Spleen (tissue), 11 donors: ENCODE measurements around the gene MLXIP. TPM values are rescaled to one million over a fixed set of nuclear protein-coding genes. Genes with fewer than 3 reads are reported as not detected.

Experiments used
- DNase-seq: peaks from one replicate; pipeline ENCODE4 v3.0.0-alpha.2; 2020
- H3K27ac ChIP-seq, 8 donors: fragments of 200-600 bp; sonication (generic) in 7 of 8; 1 replicate in 4 of 8; 2 replicates in 4 of 8; pipeline versions ENCODE4 v1.5.0 to v1.8.0; 2016 to 2021; ENCODE audit warnings: inconsistent platforms in 4 of 8, mild to moderate bottlenecking in 4 of 8, moderate library complexity in 1 of 8
- H3K27me3 ChIP-seq, 7 donors: fragments of 200-600 bp; sonication (generic) in 6 of 7; replicated peaks in 1 of 7; 1 replicate in 4 of 7; 2 replicates in 3 of 7; pipeline versions ENCODE4 v1.5.0 to v1.8.0; 2016 to 2021; ENCODE audit warnings: inconsistent platforms in 3 of 7, mild to moderate bottlenecking in 1 of 7
- H3K36me3 ChIP-seq, 6 donors: fragments of 200-600 bp; sonication (generic) in 5 of 6; 1 replicate in 4 of 6; 2 replicates in 2 of 6; pipeline versions ENCODE4 v1.5.0 to v1.8.0; 2016 to 2021; ENCODE audit warnings: inconsistent platforms in 2 of 6
- H3K4me1 ChIP-seq, 6 donors: fragments of 200-600 bp; sonication (generic) in 5 of 6; 1 replicate in 3 of 6; 2 replicates in 3 of 6; pipeline versions ENCODE4 v1.5.0 to v1.8.0; 2016 to 2021; ENCODE audit warnings: inconsistent platforms in 3 of 6
- H3K4me3 ChIP-seq, 8 donors: fragments of 200-600 bp; sonication (generic) in 7 of 8; 1 replicate in 4 of 8; 2 replicates in 4 of 8; pipeline versions ENCODE4 v1.5.0 to v1.8.0; 2016 to 2021; ENCODE audit warnings: inconsistent platforms in 4 of 8, mild to moderate bottlenecking in 4 of 8, moderate library complexity in 2 of 8
- H3K9me3 ChIP-seq, 8 donors: fragments of 200-600 bp; sonication (generic) in 7 of 8; 1 replicate in 4 of 8; 2 replicates in 4 of 8; pipeline versions ENCODE4 v1.5.0 to v1.8.0; 2016 to 2021; ENCODE audit warnings: inconsistent platforms in 4 of 8
- POLR2A ChIP-seq, 3 donors: fragments of 450-650 bp; IDR thresholded peaks; one replicate each; pipeline ENCODE4 v1.5.1; 2017; ENCODE audit warnings: antibody characterized with exemption in 3 of 3, mild to moderate bottlenecking in 1 of 3
- POLR2AphosphoS5 ChIP-seq, 3 donors: sonication (generic); formaldehyde crosslinking; IDR thresholded peaks; one replicate each; pipeline ENCODE4 v1.5.1; 2017; ENCODE audit warnings: antibody characterized with exemption in 3 of 3
- WGBS, 5 donors: extraction: QIAGEN DNeasy Blood & Tissue Kit in 3 of 5; methylation state at CpG; one replicate each; pipeline versions ENCODE4 v1.1.5 to v1.1.7; 2013 to 2018; 5-methylcytosine and 5-hydroxymethylcytosine counted together
- intact Hi-C: fragments of 100-400 bp; cut with DNase I; formaldehyde crosslinking; loops from one replicate; pipeline ENCODE4 v1.15.0; 2023; ENCODE audit warnings: low total_unique reads
- polyA plus RNA-seq, 3 donors: library from polyadenylated mRNA; stranded (reverse); fragments of 200-250 nt; gene quantifications; one replicate each; pipeline ENCODE4 v1.2.1, GENCODE V29; 2013
- total RNA-seq, 7 donors: library from RNA; depleted of rRNA in 3 of 7; stranded (reverse); fragments of >200 nt in 3 of 7; fragmentation: NEBNext Ultra II Directional in 4 of 7; extraction: Animal tissue kit (Norgen Biotek cat#: 25700) in 4 of 7; gene quantifications; one replicate each; pipeline versions ENCODE4 v1.1.0 to v1.2.1, GENCODE V29; 2016 to 2021
- TF ChIP-seq, protein P1 (sequence below), 11 experiments: fragments of 200-600 bp in 7 of 11; fragments of 450-650 bp in 4 of 11; sonication (generic) in 4 of 11; IDR thresholded peaks in 8 of 11; conservative IDR thresholded peaks in 3 of 11; 1 replicate in 7 of 11; 2 replicates in 4 of 11; pipeline versions ENCODE4 v1.4.0 to v1.8.0; 2016 to 2021; ENCODE audit warnings: antibody characterized with exemption in 11 of 11, inconsistent platforms in 4 of 11, mild to moderate bottlenecking in 1 of 11
- donor health status: healthy with polysubstance abuse.
- donor health status: DM: no; HTN: no; CAD: no; lungs with moderate emphysema.
- donor health status: DM: no; HTN: no; CAD: no.
- donor health status: Bipolar disorder and iron deficiency.
- donor health status: healthy.
- donor health status: DM: no; HTN: no; CAD: no.
- donor health status: DM: yes; HTN: yes; CAD: no.

MLXIP gene
- total and polyA plus RNA-seq, 10 donors = 7.8 to 97.1 (median 66.8) TPM

DNA sequence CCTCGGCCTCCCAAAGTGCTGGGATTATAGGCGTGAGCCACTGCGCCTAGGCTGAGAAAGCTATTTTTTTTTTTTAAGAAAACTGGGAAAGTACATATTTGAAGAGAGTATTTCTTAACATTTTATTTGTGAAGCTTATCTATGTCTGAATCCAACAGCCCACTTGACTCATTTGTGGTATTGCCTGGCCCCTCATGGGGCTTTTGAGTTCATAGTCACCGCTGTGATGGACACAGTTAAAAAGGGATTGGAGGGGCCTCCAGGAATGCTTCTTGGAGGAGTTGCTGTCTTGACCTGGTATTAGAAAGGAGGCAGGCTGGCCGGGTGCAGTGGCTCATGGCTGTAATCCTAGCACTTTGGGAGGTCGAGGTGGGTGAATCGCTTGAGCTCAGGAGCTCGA is 30.4 kb upstream of the MLXIP start:
- intact Hi-C loops = no loop called here
- Histone ChIP-seq H3K4me3 (no peak overlapping the region), H3K4me1 (peaks cover 0 to 11% (median 0%) of the 10 kb centered on the region in 6 donors), H3K9me3 (no peaks in the 10 kb centered on the region), H3K27ac (no peak overlapping the region), H3K36me3 (peaks cover 0 to 52% (median 15%) of the 10 kb centered on the region in 6 donors), H3K27me3 (no peaks in the 10 kb centered on the region)
- no peak for TF ChIP-seq POLR2A (IDR thresholded peaks at IDR 0.05)
- TF ChIP-seq POLR2AphosphoS5 (IDR thresholded peaks at IDR 0.05) = no peak
- TF ChIP-seq, protein P1, sequence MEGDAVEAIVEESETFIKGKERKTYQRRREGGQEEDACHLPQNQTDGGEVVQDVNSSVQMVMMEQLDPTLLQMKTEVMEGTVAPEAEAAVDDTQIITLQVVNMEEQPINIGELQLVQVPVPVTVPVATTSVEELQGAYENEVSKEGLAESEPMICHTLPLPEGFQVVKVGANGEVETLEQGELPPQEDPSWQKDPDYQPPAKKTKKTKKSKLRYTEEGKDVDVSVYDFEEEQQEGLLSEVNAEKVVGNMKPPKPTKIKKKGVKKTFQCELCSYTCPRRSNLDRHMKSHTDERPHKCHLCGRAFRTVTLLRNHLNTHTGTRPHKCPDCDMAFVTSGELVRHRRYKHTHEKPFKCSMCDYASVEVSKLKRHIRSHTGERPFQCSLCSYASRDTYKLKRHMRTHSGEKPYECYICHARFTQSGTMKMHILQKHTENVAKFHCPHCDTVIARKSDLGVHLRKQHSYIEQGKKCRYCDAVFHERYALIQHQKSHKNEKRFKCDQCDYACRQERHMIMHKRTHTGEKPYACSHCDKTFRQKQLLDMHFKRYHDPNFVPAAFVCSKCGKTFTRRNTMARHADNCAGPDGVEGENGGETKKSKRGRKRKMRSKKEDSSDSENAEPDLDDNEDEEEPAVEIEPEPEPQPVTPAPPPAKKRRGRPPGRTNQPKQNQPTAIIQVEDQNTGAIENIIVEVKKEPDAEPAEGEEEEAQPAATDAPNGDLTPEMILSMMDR (IDR thresholded peaks at IDR 0.05 in 8 of 11, conservative IDR thresholded peaks at IDR 0.05 in 3 of 11) = no peak
- DNase-seq = no peak
- WGBS, 5 donors = 89 to 93% (median 92%) methylated on average over 8 of the region's 8 CpGs

DNA sequence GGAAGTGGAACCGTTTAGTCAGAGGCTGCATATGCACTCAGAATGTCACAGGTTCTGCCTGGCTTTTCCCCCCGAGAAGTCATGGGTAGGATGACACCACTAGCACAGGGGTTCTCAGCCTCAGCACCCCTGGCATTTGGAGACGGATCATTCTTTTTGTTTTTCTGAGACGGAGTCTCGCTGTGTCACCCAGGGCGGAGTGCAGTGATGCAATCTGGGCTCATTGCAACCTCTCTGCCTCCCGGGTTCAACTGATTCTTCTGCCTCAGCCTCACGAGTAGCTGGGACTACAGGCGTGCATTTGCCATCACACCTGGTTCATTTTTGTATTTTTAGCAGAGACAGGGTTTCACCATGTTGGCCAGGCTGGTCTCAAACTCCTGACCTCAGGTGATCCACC is 28.7 kb upstream of the MLXIP start:
- intact Hi-C loops = loop anchor here (5.0 kb wide), 1 partner anchor 147 kb away; no protein-coding TSS in a partner anchor
- Histone ChIP-seq H3K4me3 (no peak overlapping the region), H3K36me3 (peaks cover 0 to 40% (median 5%) of the 10 kb centered on the region in 6 donors), H3K4me1 (peaks cover 0 to 20% (median 10%) of the 10 kb centered on the region in 6 donors), H3K27me3 (no peaks in the 10 kb centered on the region), H3K9me3 (no peaks in the 10 kb centered on the region), H3K27ac (no peak overlapping the region)
- no peak for DNase-seq
- TF ChIP-seq POLR2A (IDR thresholded peaks at IDR 0.05) (no peak), POLR2AphosphoS5 (IDR thresholded peaks at IDR 0.05) (no peak)
- TF ChIP-seq, protein P1 (IDR thresholded peaks at IDR 0.05 in 8 of 11, conservative IDR thresholded peaks at IDR 0.05 in 3 of 11) = no peak
- WGBS, 5 donors = 70 to 93% (median 87%) methylated on average over 9 of the region's 9 CpGs

DNA sequence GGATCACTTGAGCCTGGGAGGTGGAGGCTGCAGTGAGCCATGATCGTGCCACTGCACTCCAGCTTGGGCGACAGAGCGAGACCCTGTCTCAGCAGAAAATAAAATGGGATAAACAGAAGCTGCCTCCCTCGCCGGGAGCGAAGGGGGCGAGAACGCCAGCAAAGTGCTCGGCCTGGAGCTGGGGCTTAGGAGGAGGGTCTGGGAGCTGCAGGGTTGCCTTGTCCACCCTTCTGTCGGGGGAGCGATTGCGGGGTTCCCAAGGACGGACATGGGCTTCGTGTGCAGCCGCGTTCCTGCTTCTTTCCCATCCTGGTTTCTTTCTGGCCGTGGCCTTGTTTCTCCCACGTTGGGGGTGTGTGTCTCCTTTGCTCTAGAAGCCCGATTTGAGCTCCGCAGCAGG is 27.9 kb upstream of the MLXIP start:
- DNase-seq = no peak
- intact Hi-C loops = loop anchor here (5.0 kb wide), 1 partner anchor 147 kb away; no protein-coding TSS in a partner anchor
- 86 to 90% (median 88%) methylated on average over 20 of the region's 20 CpGs for WGBS, 5 donors

DNA sequence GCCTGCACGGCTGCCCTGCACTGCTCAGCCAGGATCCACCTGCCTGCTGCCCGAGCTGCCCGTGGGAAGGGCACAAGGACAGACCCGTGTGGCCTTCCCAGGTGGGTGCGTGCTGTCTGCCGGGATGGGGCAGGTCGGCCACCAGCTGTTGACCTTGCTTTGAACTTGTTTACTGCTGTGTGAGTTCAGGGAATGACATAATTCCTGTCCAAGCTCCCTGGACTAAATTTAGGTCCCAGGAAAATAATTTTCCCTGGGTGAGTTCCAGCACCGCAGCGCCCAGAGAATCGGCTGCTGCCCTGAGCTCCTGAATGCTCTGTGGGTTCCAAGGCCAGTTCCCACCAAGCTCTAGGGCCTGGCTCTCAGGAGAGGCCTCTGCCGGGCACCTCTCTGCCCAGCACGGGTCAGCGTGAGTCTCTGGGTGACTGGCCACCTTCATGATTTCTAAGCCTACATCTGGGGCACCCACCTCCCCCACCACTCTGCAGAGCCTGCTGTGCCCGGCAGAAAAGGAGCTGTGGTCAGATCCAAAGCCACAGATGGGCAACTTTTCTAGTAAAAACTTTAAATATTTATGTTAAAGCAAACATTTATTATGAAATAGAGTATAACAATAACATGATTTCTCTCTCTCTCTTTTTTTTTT is 27.2 kb upstream of the MLXIP start:
- Histone ChIP-seq H3K27me3 (no peaks in the 10 kb centered on the region), H3K4me3 (no peak overlapping the region), H3K4me1 (peaks cover 0 to 21% (median 10%) of the 10 kb centered on the region in 6 donors), H3K9me3 (no peaks in the 10 kb centered on the region), H3K27ac (peak overlapping the region in 4 of 8 donors; percentile 13 to 54 (median 38)), H3K36me3 (peaks cover 0 to 48% (median 6%) of the 10 kb centered on the region in 6 donors)
- TF ChIP-seq, protein P1 (IDR thresholded peaks at IDR 0.05 in 8 of 11, conservative IDR thresholded peaks at IDR 0.05 in 3 of 11) = no peak
- TF ChIP-seq POLR2AphosphoS5 (IDR thresholded peaks at IDR 0.05) = peak; percentile 59 to 62 (median 60)
- no peak for DNase-seq
- intact Hi-C loops = loop anchor here (5.0 kb wide), 1 partner anchor 146 kb away; no protein-coding TSS in a partner anchor
- WGBS, 5 donors = 57 to 78% (median 73%) methylated on average over 9 to 14 of the region's 14 CpGs

More for the DNA sequence above, 27.9 kb upstream of the MLXIP start:
- no peaks in the 10 kb centered on the region for H3K27me3 ChIP-seq
- H3K27ac ChIP-seq = peak overlapping the region in 2 of 8 donors; percentile 32 to 45
- H3K4me3 ChIP-seq = no peak overlapping the region
- H3K9me3 ChIP-seq = no peaks in the 10 kb centered on the region
- TF ChIP-seq POLR2AphosphoS5 (IDR thresholded peaks at IDR 0.05) = no peak
- TF ChIP-seq, protein P1 (IDR thresholded peaks at IDR 0.05 in 8 of 11, conservative IDR thresholded peaks at IDR 0.05 in 3 of 11) = no peak
- no peak for TF ChIP-seq POLR2A (IDR thresholded peaks at IDR 0.05)
- peaks cover 0 to 46% (median 5%) of the 10 kb centered on the region in 6 donors for H3K36me3 ChIP-seq
- peaks cover 0 to 21% (median 10%) of the 10 kb centered on the region in 6 donors for H3K4me1 ChIP-seq
